GM15510 (cell line): ENCODE data around the gene ANLN.

Experiments used
- POLR2A ChIP-seq: IDR thresholded peaks from 3 replicates; pipeline ENCODE4 v1.6.1; 2011; ENCODE audit warnings: borderline replicate concordance; ENCODE audit not compliant: insufficient read length; ENCODE audit errors: extremely low read depth

Gene ANLN

GRCh38 chr7:36389371-36390198 is at the start of gene ANLN:
Gene ANLN, plus strand, starts transcription at chr7:36389862. Its CDS starts 165 bp downstream, at chr7:36390027.
- TF ChIP-seq POLR2A: peak; percentile 77

- no peak for TF ChIP-seq POLR2A
Observed at GRCh38 chr7:36343548-36343947, 46.1 kb upstream of the ANLN start.

GRCh38 chr7:36344622-36345021 is 45.0 kb upstream of the ANLN start:
- TF ChIP-seq POLR2A: no peak

GRCh38 chr7:36346260-36346831 is 43.3 kb upstream of the ANLN start:
- no peak for TF ChIP-seq POLR2A

GRCh38 chr7:36348256-36348655 is 41.4 kb upstream of the ANLN start:
- no peak for TF ChIP-seq POLR2A

GRCh38 chr7:36348771-36349170 is 40.9 kb upstream of the ANLN start:
- no peak for TF ChIP-seq POLR2A

- TF ChIP-seq POLR2A: no peak
Observed at GRCh38 chr7:36349626-36350025, 40.0 kb upstream of the ANLN start.

- no peak for TF ChIP-seq POLR2A
Observed at GRCh38 chr7:36355490-36355889, 34.2 kb upstream of the ANLN start.

GRCh38 chr7:36357054-36357453 is 32.6 kb upstream of the ANLN start:
- TF ChIP-seq POLR2A: no peak

- no peak for TF ChIP-seq POLR2A
Observed at GRCh38 chr7:36358589-36358988, 31.1 kb upstream of the ANLN start.

- no peak for TF ChIP-seq POLR2A
Observed at GRCh38 chr7:36360244-36360643, 29.4 kb upstream of the ANLN start.

- TF ChIP-seq POLR2A: no peak
Observed at GRCh38 chr7:36361227-36361626, 28.4 kb upstream of the ANLN start.

- no peak for TF ChIP-seq POLR2A
Observed at GRCh38 chr7:36363515-36363914, 26.1 kb upstream of the ANLN start.

GRCh38 chr7:36366005-36366717 is 23.5 kb upstream of the ANLN start:
- TF ChIP-seq POLR2A: no peak
